Peyer's patch (tissue), 4 donors: Measurements from ENCODE around the gene CA9.

Experiments
- CTCF ChIP-seq, 6 experiments: fragments of 450-650 bp in 4 of 6; fragments of 200-600 bp in 2 of 6; sonication (generic) in 1 of 6; IDR thresholded peaks; one replicate each; pipeline ENCODE4 v1.5.1; 2017 to 2019; ENCODE audit warnings: antibody characterized with exemption in 6 of 6, mild to moderate bottlenecking in 3 of 6, moderate library complexity in 1 of 6
- POLR2A ChIP-seq, 2 donors: fragments of 450-650 bp; IDR thresholded peaks; one replicate each; pipeline ENCODE4 v1.5.1; 2017; ENCODE audit warnings: antibody characterized with exemption in 2 of 2, mild to moderate bottlenecking in 2 of 2, moderate library complexity in 2 of 2

DNA sequence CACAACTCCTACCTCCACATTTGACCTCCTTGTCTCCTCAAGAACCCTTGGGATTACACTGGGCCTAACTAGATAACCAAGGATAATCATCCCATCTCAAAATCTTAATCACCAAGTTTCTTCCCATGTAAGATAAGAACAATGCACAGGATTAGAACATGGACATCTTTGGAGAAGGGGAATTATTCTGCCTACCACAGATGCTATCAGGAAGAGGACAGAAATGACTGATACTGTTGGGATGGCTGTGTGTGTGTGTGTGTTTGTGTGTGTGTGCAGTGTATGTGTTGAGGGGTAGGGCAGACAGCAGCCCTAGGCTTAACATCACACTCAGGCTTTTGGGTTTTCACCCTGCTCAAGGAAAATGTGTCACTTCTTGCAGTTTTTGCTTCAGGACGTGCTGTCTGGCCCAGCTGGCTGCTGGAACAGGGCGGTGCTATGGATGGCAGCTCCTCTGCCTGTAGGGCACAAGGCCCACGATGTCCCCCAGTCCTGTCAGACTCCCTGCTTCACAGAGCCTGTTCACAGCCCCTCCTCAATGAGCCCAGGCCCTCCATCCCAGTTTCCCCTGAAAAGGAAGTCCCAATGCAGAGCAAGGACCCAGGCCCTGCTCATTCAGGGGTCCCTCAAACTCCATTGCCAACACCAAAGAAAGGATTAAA lies 7.7 kb downstream of the CA9 start:
- TF ChIP-seq CTCF (IDR thresholded peaks at IDR 0.05): no peak
- no peak for TF ChIP-seq POLR2A (IDR thresholded peaks at IDR 0.05)
